ENCODE results near the gene TCF3.

TCF3 gene

GRCh38 chr19:1609680-1610474, 42.5 kb downstream of the TCF3 start:
- DNase-seq (ENCODE audit: low spot score), result no peak

- DNase-seq (ENCODE audit: low spot score), result no peak
Measured at GRCh38 chr19:1609103-1609396, 43.4 kb downstream of the TCF3 start.

DNA sequence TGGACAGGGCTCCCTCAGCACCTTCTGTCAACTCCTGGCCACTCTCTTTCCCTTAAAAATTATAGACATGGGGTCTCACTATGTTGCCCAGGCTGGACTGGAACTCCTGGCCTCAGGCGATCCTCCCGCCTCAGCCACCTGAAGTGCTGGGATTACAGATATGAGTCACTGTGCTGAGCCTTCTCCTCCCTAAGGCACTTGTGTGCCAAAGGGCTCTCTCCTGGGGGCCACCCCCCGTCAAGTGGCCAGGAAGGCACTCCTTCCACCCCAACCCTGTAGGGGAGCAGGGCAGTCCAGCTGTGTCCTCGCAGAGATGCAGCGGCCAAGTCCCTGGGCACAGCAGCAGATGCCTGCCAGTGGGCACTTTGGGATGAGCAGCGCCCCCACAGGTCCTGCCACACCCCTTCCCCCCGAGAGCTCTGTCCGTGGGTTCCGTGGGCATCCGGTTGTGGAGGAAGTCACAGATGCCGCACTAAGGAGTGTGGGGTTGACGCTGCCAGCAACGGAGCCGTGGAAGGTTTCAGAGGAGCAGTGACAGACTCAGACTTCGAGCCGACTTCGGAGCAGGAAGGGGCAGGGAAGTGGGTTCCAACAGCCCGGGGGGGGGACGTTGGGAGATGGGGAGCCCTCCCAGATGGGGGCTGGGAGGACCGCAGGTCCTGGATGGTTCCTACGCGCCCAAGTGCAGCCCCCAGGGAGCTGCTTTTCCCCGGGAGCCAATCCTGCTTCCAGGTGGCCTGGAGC, 43.9 kb downstream of the TCF3 start:
- no peak for DNase-seq (ENCODE audit: low spot score)

- DNase-seq (ENCODE audit: low spot score), result no peak
Measured at GRCh38 chr19:1606138-1606651, 46.2 kb downstream of the TCF3 start.

DNA sequence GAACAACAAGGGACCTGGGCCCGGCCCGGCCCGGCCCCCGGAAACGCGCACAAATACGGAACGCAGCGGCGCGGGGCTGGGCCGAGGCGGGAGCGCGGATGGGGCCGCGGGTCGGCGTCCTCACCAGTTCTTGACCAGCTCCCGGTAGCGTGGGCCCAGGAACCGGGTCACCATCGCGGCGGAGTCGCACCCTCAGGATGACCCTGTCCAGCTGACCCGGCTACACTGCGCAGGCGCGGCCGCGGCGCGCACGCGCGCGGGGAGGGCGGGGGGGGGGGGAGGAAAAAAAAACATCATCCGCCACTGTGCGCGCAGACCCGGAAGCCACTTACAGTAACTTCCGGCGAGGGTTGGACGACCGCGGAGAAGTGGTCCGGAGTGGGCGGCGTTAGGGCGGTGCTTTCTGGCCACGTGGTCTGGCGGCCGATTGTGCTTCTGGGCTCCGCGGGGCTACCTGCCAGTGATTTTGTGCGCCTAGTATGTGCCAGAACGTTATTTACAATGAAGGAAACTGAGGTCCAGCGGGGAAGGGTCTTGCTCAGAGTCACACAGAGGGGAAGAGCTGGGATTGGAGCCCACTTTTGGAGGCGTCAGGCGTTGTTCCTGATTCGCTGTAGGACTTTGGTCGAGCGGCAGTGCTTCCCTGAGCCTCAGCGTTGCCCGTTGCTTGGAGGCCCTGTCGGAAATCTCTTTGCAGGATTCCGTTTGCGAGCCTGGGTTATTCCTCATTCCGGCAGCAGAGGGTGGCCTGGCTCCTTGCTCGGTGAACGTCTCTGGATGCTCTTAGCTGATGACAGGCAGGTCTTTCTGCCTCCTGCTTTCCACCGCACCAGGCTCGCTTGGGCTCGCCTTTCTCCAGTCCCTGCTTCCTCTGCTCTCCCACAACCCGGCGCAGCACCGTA, 46.9 kb downstream of the TCF3 start, which contains the start of gene UQCR11:
TSS of gene UQCR11 (minus strand) at position 227 of the 902 bp plus-strand sequence. CDS start at position 174, 53 bp downstream.
- DNase-seq (ENCODE audit: low spot score), result peak; percentile 97

DNA sequence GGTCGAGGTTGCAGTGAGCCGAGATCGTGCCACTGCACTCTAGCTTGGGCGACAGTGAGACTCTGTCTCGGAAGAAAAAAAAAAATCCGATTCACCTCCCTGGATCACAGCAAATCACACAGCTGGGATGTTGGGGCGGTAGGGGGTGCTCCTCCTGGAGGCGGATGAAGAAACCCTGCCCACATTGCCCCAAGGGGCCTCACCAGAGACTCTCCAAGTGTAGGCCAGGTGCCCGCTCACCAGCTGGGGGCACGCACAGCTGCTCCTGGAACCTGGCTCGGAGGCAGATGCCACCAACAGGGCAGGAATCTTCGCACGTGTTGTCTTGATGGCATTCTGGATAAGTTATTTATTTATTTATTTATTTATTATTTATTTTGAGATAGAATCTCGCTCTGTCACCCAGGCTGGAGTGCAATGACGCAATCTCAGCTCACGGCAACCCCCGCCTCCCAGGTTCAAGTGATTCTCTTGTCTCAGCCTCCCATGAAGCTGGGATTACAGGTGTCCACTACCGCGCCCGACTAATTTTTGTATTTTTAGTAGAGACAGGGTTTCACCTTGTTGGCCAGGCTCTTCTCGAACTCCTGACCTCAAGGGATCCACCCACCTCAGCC, 50.2 kb downstream of the TCF3 start:
- DNase-seq (ENCODE audit: low spot score), result no peak

DNA sequence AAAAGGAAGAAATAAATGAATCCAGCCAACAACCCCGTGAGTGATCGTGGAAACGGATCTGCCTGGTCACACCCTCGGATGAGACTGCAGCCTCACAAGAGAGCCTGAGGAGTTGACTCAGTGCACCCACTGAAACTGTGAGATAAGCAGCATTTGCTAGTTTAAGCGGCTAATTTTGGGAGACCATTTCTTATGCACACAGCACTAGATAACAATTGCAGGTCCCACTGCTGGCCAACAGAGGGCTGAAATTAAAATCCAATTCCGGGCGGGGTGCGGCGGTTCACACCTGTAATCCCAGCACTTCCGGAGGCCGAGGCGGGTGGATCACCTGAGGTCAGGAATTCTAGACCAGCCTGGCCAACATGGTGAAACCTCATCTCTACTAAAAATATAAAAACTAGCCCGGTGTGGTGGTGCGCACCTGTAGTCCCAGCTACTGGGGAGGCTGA, 50.8 kb downstream of the TCF3 start:
- DNase-seq (ENCODE audit: low spot score), result no peak

DNA sequence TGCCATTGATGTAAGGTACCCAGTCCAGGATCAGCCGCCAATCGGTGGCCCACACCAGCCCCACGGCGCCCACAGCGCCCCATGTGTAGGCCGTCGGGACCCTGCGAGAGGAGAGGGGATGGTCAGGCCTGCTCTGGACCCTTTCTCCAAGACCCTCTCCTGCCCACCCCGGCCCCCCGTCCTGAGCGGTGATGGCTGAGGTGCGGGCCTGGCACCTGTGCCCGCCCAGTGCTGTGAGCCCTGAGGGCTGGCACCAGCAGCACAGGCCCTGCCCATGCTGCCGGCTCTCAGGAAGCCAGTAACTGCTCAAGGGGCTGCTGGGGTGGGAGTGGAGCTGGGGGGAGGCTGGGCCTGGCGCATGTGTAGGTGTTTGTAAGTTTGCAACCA, 53.0 kb downstream of the TCF3 start:
- DNase-seq (ENCODE audit: low spot score), result no peak

- no peak for DNase-seq (ENCODE audit: low spot score)
Measured at GRCh38 chr19:1598777-1599459, 53.5 kb downstream of the TCF3 start.

DNA sequence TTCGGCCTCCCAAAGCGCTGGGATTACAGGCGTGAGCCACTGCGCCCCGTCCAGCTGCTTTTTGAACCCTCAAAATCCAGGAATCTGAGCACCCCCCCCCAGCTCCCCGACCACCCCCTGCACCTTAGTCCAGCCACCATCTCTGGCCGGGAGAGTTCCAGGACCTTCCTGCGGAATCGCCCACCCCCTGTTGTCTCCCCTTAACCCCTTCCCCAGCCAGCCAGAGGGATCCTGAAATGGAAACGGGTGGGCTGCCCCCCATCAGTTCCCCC, 59.0 kb downstream of the TCF3 start:
- no peak for DNase-seq (ENCODE audit: low spot score)

- DNase-seq (ENCODE audit: low spot score), result peak; percentile 94
Measured at GRCh38 chr19:1592755-1593500, 59.5 kb downstream of the TCF3 start, which contains the start of gene MBD3. Gene MBD3, minus strand, starts transcription at chr19:1592865. Its CDS starts 234 bp downstream, at chr19:1592631.

DNA sequence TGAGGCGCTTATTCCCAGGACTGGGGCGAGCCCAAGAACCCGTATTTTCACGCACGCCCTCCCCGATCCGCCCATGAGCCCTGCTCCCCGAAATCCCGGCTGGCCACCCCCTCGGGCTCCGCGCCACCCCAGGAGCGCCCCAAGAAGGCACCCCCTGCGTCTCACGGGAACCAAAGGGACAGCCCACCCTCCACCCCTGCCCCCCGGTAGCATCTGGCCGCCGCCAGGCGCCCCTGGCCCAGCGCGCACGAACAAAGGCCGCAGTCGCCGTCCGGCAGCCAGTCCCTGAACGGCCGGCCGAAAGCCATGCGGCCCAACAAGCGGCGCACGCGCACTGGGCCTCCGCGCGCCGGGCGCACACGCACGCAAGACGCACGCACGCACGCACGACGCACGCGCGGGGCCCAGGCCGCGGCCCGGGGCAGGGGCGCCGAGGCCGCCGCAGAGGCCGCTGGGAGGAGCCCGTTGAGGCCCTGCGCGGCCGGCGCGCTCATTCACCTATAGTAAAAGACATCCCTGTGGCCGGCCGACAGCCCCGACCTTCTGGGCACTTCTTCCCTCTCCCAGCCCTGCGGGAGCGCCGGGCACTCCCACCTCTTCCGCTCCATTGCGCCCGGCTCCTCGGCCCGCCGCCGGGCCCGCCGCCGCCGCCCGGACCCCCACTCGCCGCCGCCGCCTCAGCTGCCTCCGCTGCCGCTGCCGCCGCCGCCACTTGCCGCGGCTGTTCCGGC, 60.2 kb downstream of the TCF3 start:
- DNase-seq (ENCODE audit: low spot score), result peak; percentile 86

- no peak for DNase-seq (ENCODE audit: low spot score)
Measured at GRCh38 chr19:1591421-1592023, 60.9 kb downstream of the TCF3 start.

DNA sequence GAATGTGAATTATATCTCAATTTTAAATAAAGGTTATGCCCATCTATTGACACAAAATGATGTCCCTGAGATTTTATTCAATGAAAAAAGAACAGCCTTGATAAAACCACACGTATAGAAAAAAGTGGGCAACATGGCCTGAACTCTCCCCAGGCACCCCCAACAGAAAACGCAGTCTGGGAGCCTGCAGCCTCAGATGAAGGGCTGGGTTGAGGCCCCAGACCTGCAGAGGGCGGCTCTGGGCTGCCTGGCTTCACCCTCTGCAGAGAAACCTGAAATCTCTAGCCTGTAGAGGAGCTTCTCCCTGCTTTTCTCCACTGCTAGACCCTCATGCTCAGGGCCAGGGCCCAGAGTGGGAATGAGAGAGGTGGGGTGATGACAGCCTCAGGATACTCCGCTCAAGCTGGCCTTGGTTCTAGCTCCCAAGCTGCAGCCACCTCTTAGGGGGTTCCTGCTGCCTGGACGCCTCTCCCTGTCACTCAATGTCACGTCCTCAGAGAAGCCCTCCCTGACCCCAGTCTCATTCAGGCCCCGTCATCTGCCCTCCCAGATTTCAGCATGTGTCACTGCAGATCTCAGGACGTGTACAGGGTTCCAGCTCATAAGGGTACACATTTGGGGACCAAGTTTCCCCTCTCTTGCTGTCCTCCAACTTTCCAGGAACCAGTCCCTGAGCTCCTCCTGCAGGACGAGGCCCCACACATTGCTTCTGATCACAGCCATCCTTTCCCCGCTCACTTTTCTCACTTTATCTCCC, 61.6 kb downstream of the TCF3 start:
- no peak for DNase-seq (ENCODE audit: low spot score)

- no peak for DNase-seq (ENCODE audit: low spot score)
Measured at GRCh38 chr19:1587872-1588271, 64.5 kb downstream of the TCF3 start.

DNA sequence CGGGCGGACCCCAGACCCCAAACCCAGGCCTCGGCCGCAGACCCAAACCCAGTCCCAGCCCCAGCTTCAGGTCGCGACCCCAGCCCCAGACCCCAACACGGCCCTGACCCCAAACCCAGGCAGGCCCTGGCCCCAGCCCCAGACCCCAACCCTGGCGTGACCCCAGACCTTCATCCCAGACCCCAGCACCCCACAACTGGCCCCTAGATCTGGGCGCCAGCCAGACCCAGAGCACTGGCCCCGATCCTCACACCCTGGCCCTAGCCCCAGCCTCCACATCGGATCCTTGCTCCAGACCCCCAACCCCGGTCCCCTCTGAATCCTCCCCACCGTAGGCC, 67.2 kb downstream of the TCF3 start:
- no peak for DNase-seq (ENCODE audit: low spot score)

DNA sequence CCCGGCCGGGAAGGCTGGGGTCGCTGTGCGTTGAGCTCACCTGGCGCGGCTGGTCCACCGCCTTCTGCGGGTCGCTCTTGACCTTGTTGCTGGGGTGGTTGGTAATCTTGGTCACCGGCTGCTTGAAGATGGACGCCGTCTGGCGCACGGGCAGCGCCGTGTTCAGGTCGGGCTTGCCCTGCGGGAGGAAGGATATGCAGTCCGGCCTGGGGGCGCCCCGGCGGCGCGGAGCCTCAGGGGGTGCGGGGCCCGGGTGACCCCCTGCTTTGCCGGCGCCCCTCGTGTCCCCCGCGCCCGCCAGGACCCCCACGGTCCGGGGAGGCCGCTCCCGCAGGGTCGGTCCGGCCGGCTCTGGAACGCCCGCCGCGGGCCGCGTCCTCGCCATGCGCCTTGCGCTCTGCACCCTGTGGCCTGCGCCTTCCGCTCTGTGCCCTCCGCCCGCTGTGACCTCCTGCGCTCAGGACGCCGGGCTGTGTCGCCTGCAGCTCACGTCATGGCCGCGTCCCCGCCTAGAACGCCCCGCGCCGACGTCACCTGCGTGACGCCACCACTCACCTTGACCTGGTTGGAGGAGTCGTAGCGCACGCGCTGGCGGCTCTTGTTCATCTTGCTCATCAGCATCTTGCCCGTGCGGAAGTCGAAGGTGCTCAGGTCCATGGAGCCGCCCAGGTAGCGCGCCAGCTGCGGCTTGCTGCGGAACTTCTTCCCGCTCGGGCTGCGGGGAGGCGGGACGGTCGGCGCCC, 67.7 kb downstream of the TCF3 start:
- no peak for DNase-seq (ENCODE audit: low spot score)

DNA sequence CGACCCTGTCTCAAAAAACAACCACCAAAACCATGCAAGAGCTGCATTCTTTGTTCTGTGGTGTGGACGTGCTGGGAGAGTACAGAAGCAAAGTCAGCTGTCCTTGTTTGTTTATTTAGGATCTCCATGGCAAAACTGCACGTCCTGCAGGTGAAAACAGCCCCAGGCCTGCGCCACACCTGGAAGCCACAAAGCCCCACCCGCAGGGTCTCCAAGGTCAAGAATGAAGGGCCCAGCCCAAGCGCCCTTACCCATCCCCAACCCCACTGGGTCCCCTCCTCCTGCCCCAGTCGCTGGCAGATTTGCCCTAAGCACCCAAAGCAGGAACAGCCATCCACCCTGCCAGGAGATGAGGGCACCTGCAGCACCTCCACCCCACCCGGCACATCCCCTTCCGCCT, 70.2 kb downstream of the TCF3 start:
- DNase-seq (ENCODE audit: low spot score), result no peak

All from putamen (tissue), 1 donor.